ENCODE data around the gene MYH6.
"Not testable (repeated sequence)": the region's sequence is repeated elsewhere in the genome, so short reads cannot be mapped to it uniquely, and the experiment has no call there.

MYH6 gene

DNA sequence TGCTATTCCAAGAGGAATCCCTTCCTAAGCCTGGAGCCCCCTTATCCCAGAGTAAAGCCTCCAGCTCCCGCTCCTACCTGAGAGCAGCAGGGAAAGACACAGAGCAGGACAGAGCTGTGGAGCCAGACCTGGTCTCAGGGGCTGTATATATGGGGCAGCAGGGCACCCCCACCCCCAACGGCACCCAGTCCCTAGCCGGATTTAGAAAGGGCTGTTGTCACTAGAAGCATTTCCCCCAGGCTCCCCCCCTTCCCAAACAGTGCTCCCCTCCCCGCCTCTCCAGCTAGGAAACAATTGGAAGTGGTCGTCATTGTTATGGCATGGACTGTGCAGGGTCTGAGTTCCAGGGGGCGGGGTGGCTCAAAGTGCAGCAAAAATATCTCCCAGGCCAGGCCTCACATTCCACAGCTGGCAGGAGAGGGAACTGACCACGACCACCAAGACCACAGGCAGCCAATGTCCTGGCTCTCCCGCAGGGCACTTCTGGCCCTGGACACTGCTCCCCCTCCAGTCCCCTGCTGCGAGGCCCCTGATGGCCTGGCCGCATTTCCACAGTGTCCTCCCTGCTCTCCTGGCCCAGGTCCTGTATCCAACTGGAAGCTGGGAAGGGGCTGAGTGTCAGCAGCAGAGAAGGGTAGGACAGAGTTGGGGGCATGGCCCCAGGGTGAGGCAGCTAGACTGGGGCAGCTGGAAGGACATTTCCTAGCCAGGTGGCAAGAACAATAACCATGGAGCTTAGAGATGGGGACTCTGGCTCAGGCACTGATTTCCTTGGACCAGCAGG is 27.7 kb upstream of the MYH6 start, which contains the start of gene MYH7:
Gene MYH7 (minus strand): TSS at position 118 of the 784 bp plus-strand sequence. CDS start 1,928 bp downstream, outside the sequence.
- FAIRE-seq: no peak

- FAIRE-seq: no peak
Observed at GRCh38 chr14:23434488-23435222, 26.6 kb upstream of the MYH6 start.

DNA sequence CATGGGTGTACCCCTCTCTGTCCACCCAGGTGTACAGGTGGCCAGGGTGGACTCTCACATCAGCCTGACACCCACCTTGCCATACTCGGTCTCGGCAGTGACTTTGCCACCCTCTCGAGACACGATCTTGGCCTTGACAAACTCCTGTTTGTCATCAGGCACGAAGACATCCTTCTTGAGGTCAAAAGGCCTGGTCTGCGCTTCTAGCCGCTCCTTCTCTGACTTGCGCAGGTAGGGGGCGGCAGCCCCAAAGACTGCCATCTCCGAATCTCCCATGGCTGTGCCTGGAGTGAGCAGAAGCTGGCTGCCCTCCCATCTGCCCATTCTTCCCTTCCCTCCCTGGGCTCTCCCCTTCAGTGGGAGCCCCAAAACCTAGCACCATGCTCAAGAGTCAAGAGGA is 25.4 kb upstream of the MYH6 start:
- FAIRE-seq: no peak

DNA sequence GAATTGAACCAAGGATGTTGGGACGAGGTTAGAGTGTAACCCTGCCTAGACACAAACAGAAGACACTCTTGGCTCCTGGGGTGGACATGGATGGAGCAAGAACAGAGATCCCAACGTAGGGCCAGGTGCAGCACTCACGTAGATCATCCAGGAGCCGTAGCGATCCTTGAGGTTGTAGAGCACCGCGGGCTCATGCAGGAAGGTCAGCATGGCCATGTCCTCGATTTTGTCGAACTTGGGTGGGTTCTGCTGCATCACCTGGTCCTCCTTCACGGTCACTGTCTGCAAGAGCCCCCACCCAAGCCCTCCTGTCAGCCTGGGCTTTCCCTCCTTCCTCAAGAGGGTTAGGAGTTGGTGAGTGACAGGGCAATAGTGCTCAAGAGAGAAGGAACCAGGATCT is 24.9 kb upstream of the MYH6 start:
- FAIRE-seq: no peak

- no peak for FAIRE-seq
Observed at GRCh38 chr14:23432102-23432925, 24.2 kb upstream of the MYH6 start.

GRCh38 chr14:23431486-23431885 is 23.4 kb upstream of the MYH6 start:
- FAIRE-seq: no peak

DNA sequence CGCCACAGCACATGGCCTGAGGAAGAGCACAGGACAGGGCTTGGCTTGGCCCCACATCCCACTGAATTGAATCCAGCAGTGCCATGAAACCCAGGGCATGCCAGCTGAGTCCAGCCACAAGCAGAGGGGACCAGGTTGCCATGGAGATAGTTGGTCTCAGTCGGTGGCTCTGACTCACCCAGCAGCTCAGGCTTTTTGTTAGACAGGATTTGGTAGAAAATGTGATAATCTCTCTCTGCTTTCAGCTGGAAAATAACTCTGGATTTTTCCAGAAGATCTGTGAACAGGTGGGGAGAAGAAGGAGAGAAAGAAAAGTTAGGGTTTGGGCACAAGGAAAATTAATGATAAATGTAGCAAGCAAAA is 22.6 kb upstream of the MYH6 start:
- FAIRE-seq: no peak

GRCh38 chr14:23430016-23430722 is 22.1 kb upstream of the MYH6 start:
- FAIRE-seq: no peak

- no peak for FAIRE-seq
Observed at GRCh38 chr14:23428686-23429495, 20.8 kb upstream of the MYH6 start.

DNA sequence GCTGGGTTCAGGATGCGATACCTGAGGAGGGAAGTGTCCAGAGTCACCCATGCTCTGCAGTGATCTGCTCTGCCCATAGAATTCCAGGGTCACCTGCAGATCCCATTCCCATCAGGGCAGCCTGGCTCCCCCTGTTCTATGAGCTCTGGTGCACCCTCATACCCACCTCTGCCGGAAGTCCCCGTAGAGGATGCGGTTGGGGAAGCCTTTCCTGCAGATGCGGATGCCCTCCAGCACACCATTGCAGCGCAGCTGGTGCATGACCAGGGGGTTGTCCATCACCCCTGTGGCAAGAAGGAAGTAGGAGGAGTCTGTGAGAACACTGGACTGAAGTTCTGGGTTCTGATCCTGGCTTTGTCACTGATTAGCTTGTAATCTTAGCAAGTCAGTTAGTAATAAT is 17.7 kb upstream of the MYH6 start:
- not testable (repeated sequence) for FAIRE-seq

- no peak for FAIRE-seq
Observed at GRCh38 chr14:23425169-23425568, 17.1 kb upstream of the MYH6 start.

- no peak for FAIRE-seq
Observed at GRCh38 chr14:23423657-23424056, 15.6 kb upstream of the MYH6 start.

DNA sequence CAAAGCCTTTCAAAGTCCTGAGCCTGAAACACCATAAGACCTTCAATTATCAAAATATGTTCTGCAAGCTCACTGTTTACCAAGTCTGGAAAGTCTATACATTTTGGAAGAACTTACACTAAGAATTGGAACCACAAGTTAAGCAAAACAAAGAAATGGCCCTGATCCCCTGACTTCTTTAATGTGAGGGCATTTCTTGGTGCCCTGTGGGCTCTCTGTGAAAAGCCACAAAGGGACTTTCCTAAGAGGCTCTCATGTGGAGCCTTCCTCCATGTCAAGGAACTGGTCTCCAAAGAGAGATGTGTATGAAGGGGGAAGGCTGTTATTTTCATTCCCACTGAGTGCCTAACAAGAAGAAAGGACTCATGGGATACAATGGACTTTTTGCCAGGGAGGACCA is 13.5 kb upstream of the MYH6 start:
- FAIRE-seq: no peak

DNA sequence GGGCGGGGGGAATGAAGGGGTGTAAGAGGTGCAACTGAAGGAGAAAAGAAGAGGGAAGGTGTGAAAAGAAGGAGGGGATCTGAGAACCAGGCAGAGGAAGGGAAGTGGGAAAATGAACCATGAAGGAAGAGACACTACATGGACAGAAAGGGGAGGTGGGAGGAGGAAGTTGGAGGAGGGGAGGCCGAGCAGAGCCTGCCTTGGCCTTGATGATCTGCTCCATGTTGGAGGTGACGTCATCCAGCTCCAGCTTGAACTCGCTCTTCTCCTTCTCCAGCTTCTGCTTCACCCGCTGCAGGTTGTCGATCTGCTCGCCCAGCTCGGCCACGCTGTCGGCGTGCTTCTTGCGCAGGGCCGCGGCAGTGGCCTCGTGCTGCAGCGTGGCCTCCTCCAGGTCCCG is 11.6 kb upstream of the MYH6 start:
- FAIRE-seq: not testable (repeated sequence)

GRCh38 chr14:23418021-23418420 is 9.9 kb upstream of the MYH6 start:
- no peak for FAIRE-seq

- FAIRE-seq: not testable (repeated sequence)
Observed at GRCh38 chr14:23417269-23417668, 9.2 kb upstream of the MYH6 start.

DNA sequence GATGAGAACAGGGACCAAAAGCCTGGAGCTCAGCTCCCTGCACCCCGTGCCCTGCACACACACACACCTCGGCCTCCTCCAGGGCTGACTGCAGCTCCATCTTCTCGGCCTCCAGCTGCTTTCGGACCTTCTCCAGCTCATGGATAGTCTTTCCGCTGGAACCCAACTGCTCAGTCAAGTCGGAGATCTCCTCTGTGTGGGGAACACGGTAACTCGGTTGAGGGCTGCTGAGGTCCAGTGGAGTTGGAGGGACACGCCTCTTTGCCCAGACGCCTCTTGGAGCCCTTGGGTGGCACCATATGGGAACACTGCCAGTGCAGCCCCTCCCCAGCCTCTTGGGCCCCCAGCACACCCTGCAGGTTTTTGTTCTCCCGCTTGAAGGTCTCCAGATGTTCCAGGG is 8.7 kb upstream of the MYH6 start:
- no peak for FAIRE-seq

DNA sequence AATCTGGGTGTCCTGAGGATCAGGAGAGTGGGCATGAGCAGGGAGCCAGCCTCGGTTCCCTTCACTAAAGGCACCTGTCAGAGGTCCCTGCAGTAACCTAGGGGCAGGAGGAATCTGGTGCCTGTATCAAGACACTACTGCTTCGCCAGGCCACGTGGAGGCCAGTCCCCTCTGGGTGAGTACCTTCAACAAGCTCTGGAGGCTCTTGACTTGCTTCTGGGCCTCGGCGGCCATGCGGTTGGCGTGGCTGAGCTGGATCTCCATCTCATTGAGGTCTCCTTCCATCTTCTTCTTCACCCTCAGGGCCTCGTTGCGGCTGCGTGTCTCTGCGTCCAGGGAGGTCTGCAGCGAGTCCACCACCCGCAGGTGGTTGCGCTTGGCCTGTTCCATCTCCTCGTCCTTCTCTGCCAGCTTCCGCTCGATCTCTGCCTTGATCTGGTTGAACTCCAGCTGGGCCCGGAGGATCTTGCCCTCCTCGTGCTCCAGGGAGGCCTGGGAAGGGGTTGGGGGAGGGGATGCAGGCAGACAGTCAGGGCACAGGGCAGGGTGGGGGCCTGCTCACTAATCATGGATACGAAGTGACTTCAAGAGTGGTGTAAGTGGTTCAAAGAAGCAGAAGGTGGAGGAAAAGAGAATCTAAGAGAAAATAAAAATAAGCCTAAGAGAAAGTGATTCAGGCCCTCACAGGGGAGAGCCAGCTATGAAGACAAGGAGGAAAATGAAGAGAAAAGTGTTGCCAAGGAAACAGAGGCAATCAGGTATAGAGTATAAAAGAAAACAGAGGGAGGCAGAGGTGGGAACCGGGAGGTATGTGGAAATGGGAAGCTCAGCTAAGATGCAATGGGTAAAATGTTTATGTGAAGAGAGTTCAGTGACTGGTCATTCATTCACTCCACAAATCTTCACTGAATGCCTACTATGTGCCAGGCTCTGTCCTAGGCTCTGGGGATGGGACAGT is 8.0 kb upstream of the MYH6 start:
- FAIRE-seq: no peak

GRCh38 chr14:23414906-23415820 is 7.1 kb upstream of the MYH6 start:
- no peak for FAIRE-seq

Measured in endometrium (tissue), 2 donors.